ENCODE measurements around the gene RNF220.

RNF220 gene

DNA sequence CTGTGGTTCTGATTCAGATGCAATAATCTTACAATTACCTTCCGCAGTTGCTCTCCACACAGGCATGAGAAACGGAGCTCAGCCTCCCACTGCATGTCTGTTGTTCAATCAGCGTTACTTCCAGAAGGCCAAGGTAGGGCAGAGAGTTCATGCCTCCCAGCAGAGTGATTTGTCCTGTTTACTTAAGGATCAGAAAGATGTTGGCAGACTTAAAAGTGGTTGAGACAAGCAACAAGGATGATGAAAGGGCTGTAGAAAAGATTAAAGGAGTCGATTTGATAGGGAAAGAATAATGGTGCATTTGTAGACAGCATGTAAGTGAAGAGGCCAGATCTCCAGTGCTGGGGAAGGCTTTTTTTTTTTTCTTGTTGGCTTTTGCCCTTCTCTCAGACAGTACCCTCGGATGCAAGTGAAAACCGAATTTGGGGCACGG is 296.1 kb downstream of the RNF220 start:
- TF ChIP-seq, protein P1, sequence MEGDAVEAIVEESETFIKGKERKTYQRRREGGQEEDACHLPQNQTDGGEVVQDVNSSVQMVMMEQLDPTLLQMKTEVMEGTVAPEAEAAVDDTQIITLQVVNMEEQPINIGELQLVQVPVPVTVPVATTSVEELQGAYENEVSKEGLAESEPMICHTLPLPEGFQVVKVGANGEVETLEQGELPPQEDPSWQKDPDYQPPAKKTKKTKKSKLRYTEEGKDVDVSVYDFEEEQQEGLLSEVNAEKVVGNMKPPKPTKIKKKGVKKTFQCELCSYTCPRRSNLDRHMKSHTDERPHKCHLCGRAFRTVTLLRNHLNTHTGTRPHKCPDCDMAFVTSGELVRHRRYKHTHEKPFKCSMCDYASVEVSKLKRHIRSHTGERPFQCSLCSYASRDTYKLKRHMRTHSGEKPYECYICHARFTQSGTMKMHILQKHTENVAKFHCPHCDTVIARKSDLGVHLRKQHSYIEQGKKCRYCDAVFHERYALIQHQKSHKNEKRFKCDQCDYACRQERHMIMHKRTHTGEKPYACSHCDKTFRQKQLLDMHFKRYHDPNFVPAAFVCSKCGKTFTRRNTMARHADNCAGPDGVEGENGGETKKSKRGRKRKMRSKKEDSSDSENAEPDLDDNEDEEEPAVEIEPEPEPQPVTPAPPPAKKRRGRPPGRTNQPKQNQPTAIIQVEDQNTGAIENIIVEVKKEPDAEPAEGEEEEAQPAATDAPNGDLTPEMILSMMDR (IDR thresholded peaks at IDR 0.05; ENCODE audit: low read depth, low read length, missing control alignments): no peak
- no peak for DNase-seq (ENCODE audit: extremely low read depth, low read depth)
- no peak overlapping the region for H3K4me3 ChIP-seq (replicated peaks; ENCODE audit: low read depth, low read length)

Data from HFF-Myc (cell line).